Measurements from ENCODE around the gene MYCN. TPM values are rescaled to one million over a fixed set of nuclear protein-coding genes. Genes with fewer than 3 reads are reported as not detected.

The MYCN gene
- total and polyA plus RNA-seq, 2 donors (not counting 3 experiments of a cell fraction or from before 2014, with no cell fraction given), result 0.47 to 6.8 TPM

GRCh38 chr2:15979051-15979758 is 38.9 kb downstream of the MYCN start:
- intact Hi-C loops (cut with micrococcal nuclease), result no loop called here
- Histone ChIP-seq H3K4me2 (ENCODE audit: insufficient read depth, low read length) (no peak overlapping the region), H3K27me3 (ENCODE audit: control insufficient read depth in 2 of 2, insufficient read depth in 2 of 2, low read length in 2 of 2) (no peaks in the 10 kb centered on the region), H2AFZ (ENCODE audit: low read depth, low read length) (no peak overlapping the region), H3K9ac (replicated peaks; ENCODE audit: extremely low read depth, insufficient read depth, low read length) (no peak overlapping the region), H3K4me1 (ENCODE audit: control insufficient read depth, extremely low read depth, insufficient read depth, low read length) (no peaks in the 10 kb centered on the region), H3K4me3 (replicated peaks in 1 of 3; ENCODE audit: insufficient read depth in 1 of 3, low read depth in 1 of 3, low read length in 3 of 3) (no peak overlapping the region), H3K9me1 (replicated peaks; ENCODE audit: control insufficient read depth, extremely low read depth, insufficient read depth, low read length) (no peaks in the 10 kb centered on the region), H3K36me3 (ENCODE audit: control insufficient read depth in 2 of 2, extremely low read depth in 1 of 2, insufficient read depth in 2 of 2, low read length in 2 of 2) (no peaks in the 10 kb centered on the region), H4K20me1 (replicated peaks; ENCODE audit: control insufficient read depth, extremely low read depth, insufficient read depth, low read length) (no peaks in the 10 kb centered on the region), H3K79me2 (ENCODE audit: control insufficient read depth, insufficient read depth, low read length) (no peaks in the 10 kb centered on the region), H3K9me3 (replicated peaks; ENCODE audit: control insufficient read depth, insufficient read depth, low read length) (no peaks in the 10 kb centered on the region), H3K27ac (ENCODE audit: insufficient read depth, low read depth, low read length) (no peak overlapping the region)
- TF ChIP-seq FOS (IDR thresholded peaks at IDR 0.05; ENCODE audit: borderline replicate concordance, insufficient read depth, low read length) (no peak), GATA2 (IDR thresholded peaks at IDR 0.05; ENCODE audit: insufficient read depth, insufficient read length, low read depth, low read length) (no peak), MYC (IDR thresholded peaks at IDR 0.05; ENCODE audit: low read depth, low read length) (no peak), POLR2AphosphoS5 (IDR thresholded peaks at IDR 0.05; ENCODE audit: insufficient read depth, low read depth, low read length) (no peak), CTCF (IDR thresholded peaks at IDR 0.05; ENCODE audit: extremely low read depth in 1 of 2, insufficient read depth in 1 of 2, low read depth in 1 of 2, low read length in 2 of 2) (no peak), EZH2 (IDR thresholded peaks at IDR 0.05; ENCODE audit: borderline replicate concordance, low read depth, low read length, severe bottlenecking) (no peak), JUN (IDR thresholded peaks at IDR 0.05; ENCODE audit: borderline replicate concordance, insufficient read depth, insufficient read length, low read depth) (no peak), POLR2A (IDR thresholded peaks at IDR 0.05; ENCODE audit: low read depth, low read length) (no peak)
- TF ChIP-seq, protein P1, sequence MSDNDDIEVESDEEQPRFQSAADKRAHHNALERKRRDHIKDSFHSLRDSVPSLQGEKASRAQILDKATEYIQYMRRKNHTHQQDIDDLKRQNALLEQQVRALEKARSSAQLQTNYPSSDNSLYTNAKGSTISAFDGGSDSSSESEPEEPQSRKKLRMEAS (IDR thresholded peaks at IDR 0.05; ENCODE audit: insufficient read depth, insufficient read length), result no peak
- CTCF ChIA-PET, result no interaction called here
- no peak for FAIRE-seq
- dilution Hi-C loops (cut with MboI; ENCODE audit: extremely low pct_ligation_motif_present, low sequenced_read_pairs), result no loop called here
- POLR2A ChIA-PET, result no interaction called here
- DNase-seq (ENCODE audit: low read depth, low spot score), result no peak
- no TSS peak for BruUV-seq (replicated peaks)

Data from endothelial cell of umbilical vein (primary cell).